CD4-positive, alpha-beta T cell treated with Interleukin-15 for 4 hours (primary cell): ENCODE measurements around the gene RIOX2.

Experiments
- DNase-seq: peaks from one replicate; pipeline ENCODE4 v3.0.0-alpha.2; 2020; ENCODE audit warnings: low spot score

RIOX2 gene

GRCh38 chr3:97954228-97954827 lies 17.9 kb downstream of the RIOX2 start:
- no peak for DNase-seq

- no peak for DNase-seq
Observed at GRCh38 chr3:97952872-97953271, 19.4 kb downstream of the RIOX2 start.

- DNase-seq, result no peak
Observed at GRCh38 chr3:97952280-97952679, 20.0 kb downstream of the RIOX2 start.

GRCh38 chr3:97950360-97950759 lies 21.9 kb downstream of the RIOX2 start:
- DNase-seq, result no peak

GRCh38 chr3:97949743-97950142 lies 22.5 kb downstream of the RIOX2 start:
- no peak for DNase-seq

GRCh38 chr3:97949110-97949485 lies 23.1 kb downstream of the RIOX2 start:
- DNase-seq, result no peak

GRCh38 chr3:97948351-97949109 lies 23.7 kb downstream of the RIOX2 start:
- no peak for DNase-seq

GRCh38 chr3:97942801-97943546 lies 29.3 kb downstream of the RIOX2 start:
- no peak for DNase-seq

- DNase-seq, result peak; percentile 12
Observed at GRCh38 chr3:97940034-97940433, 32.2 kb downstream of the RIOX2 start.

- no peak for DNase-seq
Observed at GRCh38 chr3:97939401-97939800, 32.8 kb downstream of the RIOX2 start.

- DNase-seq, result no peak
Observed at GRCh38 chr3:97938444-97938843, 33.8 kb downstream of the RIOX2 start.

- DNase-seq, result no peak
Observed at GRCh38 chr3:97937205-97937604, 35.0 kb downstream of the RIOX2 start.

- no peak for DNase-seq
Observed at GRCh38 chr3:97935842-97936241, 36.4 kb downstream of the RIOX2 start.

GRCh38 chr3:97934980-97935695 lies 37.1 kb downstream of the RIOX2 start:
- no peak for DNase-seq

GRCh38 chr3:97932387-97932801 lies 39.8 kb downstream of the RIOX2 start:
- DNase-seq, result no peak

GRCh38 chr3:97931218-97931617 lies 41.0 kb downstream of the RIOX2 start:
- DNase-seq, result no peak

GRCh38 chr3:97930018-97930417 lies 42.2 kb downstream of the RIOX2 start:
- no peak for DNase-seq

- no peak for DNase-seq
Observed at GRCh38 chr3:97928986-97929385, 43.2 kb downstream of the RIOX2 start.

- DNase-seq, result no peak
Observed at GRCh38 chr3:97927704-97928103, 44.5 kb downstream of the RIOX2 start.

GRCh38 chr3:97917813-97918536 lies 54.3 kb downstream of the RIOX2 start:
- no peak for DNase-seq

- DNase-seq, result no peak
Observed at GRCh38 chr3:97916576-97916975, 55.7 kb downstream of the RIOX2 start.

GRCh38 chr3:97914388-97914787 lies 57.8 kb downstream of the RIOX2 start:
- DNase-seq, result no peak
